ENCODE measurements around the gene MRPL4.
"Not testable (repeated sequence)": the region's sequence is repeated elsewhere in the genome, so short reads cannot be mapped to it uniquely, and the experiment has no call there.

MRPL4 gene

GRCh38 chr19:10262771-10263170 lies 10.8 kb downstream of the MRPL4 start:
- no peak for DNase-seq (ENCODE audit: low read depth)

- no peak for DNase-seq (ENCODE audit: low read depth)
Measured at GRCh38 chr19:10266706-10267105, 14.7 kb downstream of the MRPL4 start.

GRCh38 chr19:10268071-10268470 lies 16.1 kb downstream of the MRPL4 start:
- no peak for DNase-seq (ENCODE audit: low read depth)

- DNase-seq (ENCODE audit: low read depth): peak; percentile 39
Measured at GRCh38 chr19:10269333-10270179, 17.5 kb downstream of the MRPL4 start.

- no peak for DNase-seq (ENCODE audit: low read depth)
Measured at GRCh38 chr19:10270180-10270615, 18.2 kb downstream of the MRPL4 start.

- DNase-seq (ENCODE audit: low read depth): peak; percentile 39
Measured at GRCh38 chr19:10270616-10271394, 18.8 kb downstream of the MRPL4 start, which contains the start of gene ICAM1. Gene ICAM1 (plus strand): TSS chr19:10271120. CDS start chr19:10271160, 40 bp downstream.

- DNase-seq (ENCODE audit: low read depth): no peak
Measured at GRCh38 chr19:10271543-10272086, 19.6 kb downstream of the MRPL4 start.

- DNase-seq (ENCODE audit: low read depth): no peak
Measured at GRCh38 chr19:10274589-10274988, 22.6 kb downstream of the MRPL4 start.

GRCh38 chr19:10277795-10278589 lies 26.0 kb downstream of the MRPL4 start:
- no peak for DNase-seq (ENCODE audit: low read depth)

- DNase-seq (ENCODE audit: low read depth): no peak
Measured at GRCh38 chr19:10278935-10279334, 26.9 kb downstream of the MRPL4 start.

- DNase-seq (ENCODE audit: low read depth): no peak
Measured at GRCh38 chr19:10279737-10280442, 27.9 kb downstream of the MRPL4 start.

- DNase-seq (ENCODE audit: low read depth): not testable (repeated sequence)
Measured at GRCh38 chr19:10282043-10282442, 30.0 kb downstream of the MRPL4 start.

- DNase-seq (ENCODE audit: low read depth): no peak
Measured at GRCh38 chr19:10283301-10284064, 31.5 kb downstream of the MRPL4 start.

GRCh38 chr19:10284065-10284959 lies 32.3 kb downstream of the MRPL4 start:
- DNase-seq (ENCODE audit: low read depth): no peak

- DNase-seq (ENCODE audit: low read depth): no peak
Measured at GRCh38 chr19:10284960-10285278, 32.9 kb downstream of the MRPL4 start.

- no peak for DNase-seq (ENCODE audit: low read depth)
Measured at GRCh38 chr19:10285393-10285792, 33.4 kb downstream of the MRPL4 start.

GRCh38 chr19:10286803-10287737 lies 35.1 kb downstream of the MRPL4 start, which contains the start of gene ICAM4:
Gene ICAM4 (plus strand): TSS chr19:10286955. CDS start chr19:10287013, 58 bp downstream.
- no peak for DNase-seq (ENCODE audit: low read depth)

- no peak for DNase-seq (ENCODE audit: low read depth)
Measured at GRCh38 chr19:10288662-10289166, 36.7 kb downstream of the MRPL4 start.

Measured in stromal cell of bone marrow (primary cell).